K562 (cell line): ENCODE results near the gene MRTFB. TPM values are rescaled to one million over a fixed set of nuclear protein-coding genes. Genes with fewer than 3 reads are reported as not detected.

Experiments
- EHMT2 ChIP-seq: fragments of 450-650 bp; IDR thresholded peaks from 2 replicates; pipeline ENCODE4 v1.6.1; 2018; ENCODE audit warnings: antibody characterized with exemption
- FOXA1 ChIP-seq: fragments of 450-650 bp; IDR thresholded peaks from 2 replicates; pipeline ENCODE4 v1.6.1; 2016; ENCODE audit warnings: mild to moderate bottlenecking, borderline replicate concordance
- FOXA3 ChIP-seq, 2 experiments: fragments of 450-650 bp in 1 of 2; sonication (generic) in 1 of 2; formaldehyde crosslinking; IDR thresholded peaks in 1 of 2; conservative IDR thresholded peaks in 1 of 2; 2 replicates each; pipeline versions ENCODE4 v1.4.0 to v1.8.0; 2020 to 2022; ENCODE audit warnings: mild to moderate bottlenecking in 2 of 2, missing genetic modification reagents in 1 of 2
- FOXK1 ChIP-seq: sonication (generic); formaldehyde crosslinking; IDR thresholded peaks from 2 replicates; pipeline ENCODE4 v1.8.0; 2022; ENCODE audit warnings: missing genetic modification reagents, mild to moderate bottlenecking, borderline replicate concordance
- HSF4 ChIP-seq: fragments of 250-450 bp; sonication (Bioruptor Pico); IDR thresholded peaks from 2 replicates; pipeline ENCODE4 v2.1.2; 2022; ENCODE audit warnings: mild to moderate bottlenecking, moderate library complexity, borderline replicate concordance
- OTX1 ChIP-seq: fragments of 450-650 bp; formaldehyde crosslinking; IDR thresholded peaks from 2 replicates; pipeline ENCODE4 v1.4.0; 2022; ENCODE audit warnings: mild to moderate bottlenecking
- POLR2H ChIP-seq: IDR thresholded peaks from 2 replicates; pipeline ENCODE4 v1.6.1; 2016; ENCODE audit warnings: missing genetic modification characterization, low read depth, mild to moderate bottlenecking, control low read depth, missing compliant biosample characterization, moderate library complexity
- PRDM10 ChIP-seq: fragments of 450-650 bp; IDR thresholded peaks from 2 replicates; pipeline ENCODE4 v1.6.1; 2018; ENCODE audit not compliant: partially characterized antibody
- RCOR1 ChIP-seq, 2 experiments: IDR thresholded peaks; 2 replicates each; pipeline ENCODE4 v1.6.1; 2012; ENCODE audit warnings: low read depth in 2 of 2, low read length in 2 of 2, borderline replicate concordance in 1 of 2, improper control_type of control experiment in 1 of 2
- STAG1 ChIP-seq: sonication (generic); formaldehyde crosslinking; IDR thresholded peaks from 2 replicates; pipeline ENCODE4 v1.5.0; 2020; ENCODE audit warnings: missing genetic modification reagents, borderline replicate concordance
- WHSC1 ChIP-seq: IDR thresholded peaks from one replicate; pipeline ENCODE4 v1.6.1; 2012; ENCODE audit warnings: low read length, control low read depth, inconsistent platforms
- ZC3H8 ChIP-seq: fragments of 450-650 bp; IDR thresholded peaks from 2 replicates; pipeline ENCODE4 v1.6.1; 2017
- ZNF174 ChIP-seq: fragments of 250-450 bp; sonication (Bioruptor Pico); IDR thresholded peaks from 2 replicates; pipeline ENCODE4 v1.4.0; 2020; ENCODE audit warnings: mild to moderate bottlenecking
- ZNF407 ChIP-seq: fragments of 450-650 bp; IDR thresholded peaks from 2 replicates; pipeline ENCODE4 v1.6.1; 2016; ENCODE audit warnings: low read depth
- ZNF583 ChIP-seq: fragments of 250-450 bp; sonication (Bioruptor Pico); IDR thresholded peaks from 2 replicates; pipeline ENCODE4 v1.4.0; 2020
- polyA plus RNA-seq, 8 experiments: library from polyadenylated mRNA; depleted of rRNA in 4 of 8; stranded (reverse) in 5 of 8; unstranded in 3 of 8; fragments of >200 nt; fragmentation: Nextera tagmentation in 2 of 8; fragmentation: Illumina TruSeq in 1 of 8; extraction: Ambion mirVana in 2 of 8; extraction: Trizol in 1 of 8; gene quantifications; 2 replicates each; pipeline versions ENCODE4 v1.2.1 to v1.2.3, GENCODE V29; 2011 to 2014; ENCODE audit warnings: inconsistent platforms in 1 of 8, missing spikeins in 1 of 8
- total RNA-seq, 7 experiments: library from RNA; depleted of rRNA in 6 of 7; stranded (reverse); fragments of >200 nt in 6 of 7; fragmentation: Illumina TruSeq in 2 of 7; extraction: Trizol in 2 of 7; gene quantifications; 2 replicates each; pipeline versions ENCODE4 v1.2.1 to v1.2.3, GENCODE V29; 2011 to 2021; ENCODE audit warnings: low replicate concordance in 1 of 7

MRTFB gene
- total and polyA plus RNA-seq, 9 of the 15 experiments (the other 6 are each of a cell fraction or from before 2014, with no cell fraction given): 2.2 to 12.7 (median 7.0) TPM

DNA sequence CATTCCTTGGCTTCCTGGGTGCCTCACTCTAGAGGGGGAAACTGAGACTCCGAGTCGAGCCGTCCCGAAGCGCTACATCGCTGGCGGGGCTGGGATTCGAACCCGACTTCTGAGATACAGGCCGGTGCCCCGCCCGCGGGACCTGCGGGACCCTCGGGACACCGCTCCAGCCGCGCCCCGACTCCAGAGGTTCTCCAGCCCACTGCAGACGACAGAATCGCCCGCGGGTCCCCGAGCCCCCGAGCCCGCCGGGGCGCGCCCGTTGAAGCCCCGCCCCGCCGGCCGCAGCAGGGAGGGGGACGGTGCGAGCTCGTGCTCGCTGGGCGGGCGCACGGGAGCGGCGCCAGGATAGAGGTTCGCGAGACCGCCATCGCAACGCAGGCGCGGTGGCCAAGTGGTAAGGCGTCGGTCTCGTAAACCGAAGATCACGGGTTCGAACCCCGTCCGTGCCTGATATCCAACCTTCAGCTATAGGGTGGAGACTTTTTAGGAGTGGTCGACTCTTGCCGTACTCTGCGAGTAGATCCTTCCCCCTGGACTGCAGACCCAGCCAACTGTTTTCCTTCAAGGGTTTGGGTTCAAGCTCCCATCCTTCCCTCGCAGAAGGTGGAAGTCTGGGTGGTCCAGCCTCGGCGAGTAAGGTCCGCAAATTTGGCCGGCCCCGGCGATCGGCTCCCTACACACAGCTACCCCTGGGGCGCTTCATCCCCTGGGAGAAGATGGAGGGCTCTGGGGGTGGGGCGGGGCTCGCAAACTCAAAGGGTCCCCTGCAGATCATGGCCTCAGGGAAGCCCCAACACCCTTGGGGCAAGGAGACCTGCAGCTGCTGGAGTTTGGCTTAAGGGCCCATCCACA lies 214.6 kb downstream of the MRTFB start (continued):
- no peak for TF ChIP-seq STAG1 (CRISPR knock-in tag)
- no peak; a peak in 1 of 4 replicates for TF ChIP-seq RCOR1 (IDR thresholded peaks at IDR 0.05; ENCODE audit: borderline replicate concordance in 1 of 2, low read depth in 2 of 2, low read length in 2 of 2)
- TF ChIP-seq POLR2H (tag): peak; percentile 99
- TF ChIP-seq FOXA1: no peak
- peak; percentile 67 for TF ChIP-seq PRDM10
- no peak for TF ChIP-seq EHMT2
- no peak for TF ChIP-seq FOXK1 (CRISPR knock-in tag)
- no peak for TF ChIP-seq ZNF583
- no peak for TF ChIP-seq ZC3H8
- TF ChIP-seq FOXA3 (CRISPR knock-in tag; conservative IDR thresholded peaks at IDR 0.05 in 1 of 2, IDR thresholded peaks at IDR 0.05 in 1 of 2): no peak
- TF ChIP-seq ZNF174 (CRISPR knock-in tag): no peak
- no peak for TF ChIP-seq OTX1 (CRISPR knock-in tag)
- no peak for TF ChIP-seq WHSC1
- TF ChIP-seq ZNF407: peak; percentile 66
- no peak for TF ChIP-seq HSF4 (CRISPR knock-in tag)
